ENCODE measurements around the gene GJB6. TPM values are rescaled to one million over a fixed set of nuclear protein-coding genes. Genes with fewer than 3 reads are reported as not detected.
A peak's percentile ranks its signal among the peaks of the same experiment; 100 is the strongest.

The GJB6 gene
- total and polyA plus RNA-seq, 2 experiments from 2014 or later: not detected

DNA sequence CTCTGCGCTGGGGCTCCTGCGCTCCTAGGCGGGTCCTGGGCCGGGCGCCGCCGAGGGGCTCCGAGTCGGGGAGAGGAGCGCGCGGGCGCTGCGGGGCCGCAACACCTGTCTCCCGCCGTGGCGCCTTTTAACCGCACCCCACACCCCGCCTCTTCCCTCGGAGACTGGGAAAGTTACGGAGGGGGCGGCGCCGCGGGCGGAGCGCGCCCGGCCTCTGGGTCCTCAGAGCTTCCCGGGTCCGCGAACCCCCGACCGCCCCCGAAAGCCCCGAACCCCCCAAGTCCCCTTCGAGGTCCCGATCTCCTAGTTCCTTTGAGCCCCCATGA is 39.3 kb downstream of the GJB6 start, which contains the start of gene GJB2:
Gene GJB2 (minus strand): TSS at position 103 of the 326 bp plus-strand sequence. CDS start 3,357 bp downstream, outside the sequence.
- H3K4me1 Mint-ChIP-seq: peaks cover 18% of the 10 kb centered on the region
- DNase-seq (ENCODE audit: low spot score) (peak; percentile 43), ATAC-seq (peak; percentile 40)
- H3F3A ChIP-seq (replicated peaks; ENCODE audit: low read depth): peaks cover 11% of the 10 kb centered on the region; the same call in 1 of the 2 replicates
- H3K4me3 ChIP-seq: peak within 1 kb of the TSS; percentile 69
- no peaks in the 10 kb centered on the region for H3K79me2 ChIP-seq (replicated peaks; ENCODE audit: insufficient read depth)
- H3K4me1 ChIP-seq (ENCODE audit: insufficient read depth): peaks cover 19% of the 10 kb centered on the region
- H3K27me3 ChIP-seq (ENCODE audit: insufficient read depth): peaks cover 94% of the 10 kb centered on the region
- TF ChIP-seq NANOG (IDR thresholded peaks at IDR 0.05; ENCODE audit: borderline replicate concordance) (no peak), JUNB (IDR thresholded peaks at IDR 0.05; ENCODE audit: unreplicated experiment) (no peak), REST (IDR thresholded peaks at IDR 0.05; ENCODE audit: unreplicated experiment) (no peak), ZNF114 (CRISPR knock-in tag; IDR thresholded peaks at IDR 0.05) (no peak), STAT1 (IDR thresholded peaks at IDR 0.05; ENCODE audit: unreplicated experiment) (no peak), CTCF (conservative IDR thresholded peaks at IDR 0.05; ENCODE audit: low read depth in 2 of 2) (no peak), EZH2 (IDR thresholded peaks at IDR 0.05; ENCODE audit: low read depth, unreplicated experiment) (no peak), EZH2phosphoT487 (IDR thresholded peaks at IDR 0.05; ENCODE audit: unreplicated experiment) (no peak), CREB1 (CRISPR knock-in tag; IDR thresholded peaks at IDR 0.05; ENCODE audit: low read depth) (no peak), ZNF331 (CRISPR knock-in tag; IDR thresholded peaks at IDR 0.05; ENCODE audit: low read depth) (no peak), POLR2AphosphoS5 (IDR thresholded peaks at IDR 0.05; ENCODE audit: low read depth) (no peak)
- TF ChIP-seq, protein P1, sequence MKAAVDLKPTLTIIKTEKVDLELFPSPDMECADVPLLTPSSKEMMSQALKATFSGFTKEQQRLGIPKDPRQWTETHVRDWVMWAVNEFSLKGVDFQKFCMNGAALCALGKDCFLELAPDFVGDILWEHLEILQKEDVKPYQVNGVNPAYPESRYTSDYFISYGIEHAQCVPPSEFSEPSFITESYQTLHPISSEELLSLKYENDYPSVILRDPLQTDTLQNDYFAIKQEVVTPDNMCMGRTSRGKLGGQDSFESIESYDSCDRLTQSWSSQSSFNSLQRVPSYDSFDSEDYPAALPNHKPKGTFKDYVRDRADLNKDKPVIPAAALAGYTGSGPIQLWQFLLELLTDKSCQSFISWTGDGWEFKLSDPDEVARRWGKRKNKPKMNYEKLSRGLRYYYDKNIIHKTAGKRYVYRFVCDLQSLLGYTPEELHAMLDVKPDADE (IDR thresholded peaks at IDR 0.05): no peak
- TF ChIP-seq, protein P2, sequence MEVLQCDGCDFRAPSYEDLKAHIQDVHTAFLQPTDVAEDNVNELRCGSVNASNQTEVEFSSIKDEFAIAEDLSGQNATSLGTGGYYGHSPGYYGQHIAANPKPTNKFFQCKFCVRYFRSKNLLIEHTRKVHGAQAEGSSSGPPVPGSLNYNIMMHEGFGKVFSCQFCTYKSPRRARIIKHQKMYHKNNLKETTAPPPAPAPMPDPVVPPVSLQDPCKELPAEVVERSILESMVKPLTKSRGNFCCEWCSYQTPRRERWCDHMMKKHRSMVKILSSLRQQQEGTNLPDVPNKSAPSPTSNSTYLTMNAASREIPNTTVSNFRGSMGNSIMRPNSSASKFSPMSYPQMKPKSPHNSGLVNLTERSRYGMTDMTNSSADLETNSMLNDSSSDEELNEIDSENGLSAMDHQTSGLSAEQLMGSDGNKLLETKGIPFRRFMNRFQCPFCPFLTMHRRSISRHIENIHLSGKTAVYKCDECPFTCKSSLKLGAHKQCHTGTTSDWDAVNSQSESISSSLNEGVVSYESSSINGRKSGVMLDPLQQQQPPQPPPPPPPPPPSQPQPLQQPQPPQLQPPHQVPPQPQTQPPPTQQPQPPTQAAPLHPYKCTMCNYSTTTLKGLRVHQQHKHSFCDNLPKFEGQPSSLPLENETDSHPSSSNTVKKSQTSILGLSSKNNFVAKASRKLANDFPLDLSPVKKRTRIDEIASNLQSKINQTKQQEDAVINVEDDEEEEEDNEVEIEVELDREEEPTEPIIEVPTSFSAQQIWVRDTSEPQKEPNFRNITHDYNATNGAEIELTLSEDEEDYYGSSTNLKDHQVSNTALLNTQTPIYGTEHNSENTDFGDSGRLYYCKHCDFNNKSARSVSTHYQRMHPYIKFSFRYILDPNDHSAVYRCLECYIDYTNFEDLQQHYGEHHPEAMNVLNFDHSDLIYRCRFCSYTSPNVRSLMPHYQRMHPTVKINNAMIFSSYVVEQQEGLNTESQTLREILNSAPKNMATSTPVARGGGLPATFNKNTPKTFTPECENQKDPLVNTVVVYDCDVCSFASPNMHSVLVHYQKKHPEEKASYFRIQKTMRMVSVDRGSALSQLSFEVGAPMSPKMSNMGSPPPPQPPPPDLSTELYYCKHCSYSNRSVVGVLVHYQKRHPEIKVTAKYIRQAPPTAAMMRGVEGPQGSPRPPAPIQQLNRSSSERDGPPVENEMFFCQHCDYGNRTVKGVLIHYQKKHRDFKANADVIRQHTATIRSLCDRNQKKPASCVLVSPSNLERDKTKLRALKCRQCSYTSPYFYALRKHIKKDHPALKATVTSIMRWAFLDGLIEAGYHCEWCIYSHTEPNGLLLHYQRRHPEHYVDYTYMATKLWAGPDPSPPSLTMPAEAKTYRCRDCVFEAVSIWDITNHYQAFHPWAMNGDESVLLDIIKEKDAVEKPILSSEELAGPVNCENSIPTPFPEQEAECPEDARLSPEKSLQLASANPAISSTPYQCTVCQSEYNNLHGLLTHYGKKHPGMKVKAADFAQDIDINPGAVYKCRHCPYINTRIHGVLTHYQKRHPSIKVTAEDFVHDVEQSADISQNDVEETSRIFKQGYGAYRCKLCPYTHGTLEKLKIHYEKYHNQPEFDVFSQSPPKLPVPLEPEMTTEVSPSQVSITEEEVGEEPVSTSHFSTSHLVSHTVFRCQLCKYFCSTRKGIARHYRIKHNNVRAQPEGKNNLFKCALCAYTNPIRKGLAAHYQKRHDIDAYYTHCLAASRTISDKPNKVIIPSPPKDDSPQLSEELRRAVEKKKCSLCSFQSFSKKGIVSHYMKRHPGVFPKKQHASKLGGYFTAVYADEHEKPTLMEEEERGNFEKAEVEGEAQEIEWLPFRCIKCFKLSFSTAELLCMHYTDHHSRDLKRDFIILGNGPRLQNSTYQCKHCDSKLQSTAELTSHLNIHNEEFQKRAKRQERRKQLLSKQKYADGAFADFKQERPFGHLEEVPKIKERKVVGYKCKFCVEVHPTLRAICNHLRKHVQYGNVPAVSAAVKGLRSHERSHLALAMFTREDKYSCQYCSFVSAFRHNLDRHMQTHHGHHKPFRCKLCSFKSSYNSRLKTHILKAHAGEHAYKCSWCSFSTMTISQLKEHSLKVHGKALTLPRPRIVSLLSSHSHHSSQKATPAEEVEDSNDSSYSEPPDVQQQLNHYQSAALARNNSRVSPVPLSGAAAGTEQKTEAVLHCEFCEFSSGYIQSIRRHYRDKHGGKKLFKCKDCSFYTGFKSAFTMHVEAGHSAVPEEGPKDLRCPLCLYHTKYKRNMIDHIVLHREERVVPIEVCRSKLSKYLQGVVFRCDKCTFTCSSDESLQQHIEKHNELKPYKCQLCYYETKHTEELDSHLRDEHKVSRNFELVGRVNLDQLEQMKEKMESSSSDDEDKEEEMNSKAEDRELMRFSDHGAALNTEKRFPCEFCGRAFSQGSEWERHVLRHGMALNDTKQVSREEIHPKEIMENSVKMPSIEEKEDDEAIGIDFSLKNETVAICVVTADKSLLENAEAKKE (CRISPR knock-in tag; IDR thresholded peaks at IDR 0.05): no peak
- H3K36me3 Mint-ChIP-seq (ENCODE audit: low read depth): no peaks in the 10 kb centered on the region
- H3K4me3 Mint-ChIP-seq: peak within 1 kb of the TSS; percentile 74
- H3K27ac Mint-ChIP-seq: no peak within 1 kb of the TSS
- H3K9me2 ChIP-seq (ENCODE audit: insufficient read depth): no peaks in the 10 kb centered on the region
- H3K4me2 ChIP-seq: peak within 1 kb of the TSS; percentile 96
- H3K9me3 Mint-ChIP-seq: no peaks in the 10 kb centered on the region
- peaks cover 18% of the 10 kb centered on the region for H4K20me1 ChIP-seq (replicated peaks; ENCODE audit: insufficient read depth)
- H3K27me3 Mint-ChIP-seq (ENCODE audit: insufficient read depth, low read depth, poor library complexity): peaks cover 78% of the 10 kb centered on the region
- H2AFZ ChIP-seq: peak within 1 kb of the TSS; percentile 95
- no peak within 1 kb of the TSS for H3K27ac ChIP-seq (ENCODE audit: low read depth)
- no peaks in the 10 kb centered on the region; the same call in 1 of the 2 replicates for H3K36me3 ChIP-seq (ENCODE audit: insufficient read depth)
